ENCODE measurements around the gene CCND2.

The CCND2 gene

DNA sequence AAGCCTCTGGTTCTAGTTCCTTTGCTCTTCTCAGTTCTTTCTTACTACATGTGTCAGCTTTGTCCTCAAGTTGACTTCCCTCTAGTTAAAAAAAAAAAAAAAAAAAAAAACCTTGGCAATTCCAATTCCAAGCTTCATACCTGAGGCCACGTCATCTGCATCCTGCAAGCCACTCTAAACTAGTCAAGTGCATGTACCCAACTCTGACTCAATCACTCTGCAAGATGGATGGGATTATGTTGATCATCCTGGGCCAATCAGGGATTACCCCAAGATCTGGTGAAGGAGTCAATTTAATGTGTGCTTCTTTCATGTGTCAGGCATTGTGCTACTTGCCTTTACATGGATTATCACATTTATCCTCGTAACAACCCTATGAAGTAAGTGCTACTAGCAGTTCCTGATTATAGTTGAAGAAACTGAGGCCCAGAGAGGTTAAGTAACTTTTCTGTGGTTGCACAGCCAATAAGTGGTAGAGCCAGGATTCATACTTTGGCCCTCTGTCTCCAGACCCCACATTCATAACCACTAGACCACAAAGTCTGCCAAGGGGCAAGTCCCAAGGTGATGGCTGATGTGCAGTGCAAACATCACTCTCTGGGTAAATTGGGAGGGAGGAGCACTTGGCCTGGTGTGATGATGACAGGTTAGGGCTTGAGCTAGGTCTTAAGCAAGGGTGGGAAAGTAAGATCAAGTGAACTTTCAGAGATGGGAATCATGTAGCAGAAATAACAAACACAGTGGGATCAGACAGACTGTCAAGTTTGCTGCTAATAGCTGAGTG, 17.3 kb upstream of the CCND2 start:
- DNase-seq (ENCODE audit: extremely low read depth in 1 of 2, low read depth in 1 of 2): no peak

DNA sequence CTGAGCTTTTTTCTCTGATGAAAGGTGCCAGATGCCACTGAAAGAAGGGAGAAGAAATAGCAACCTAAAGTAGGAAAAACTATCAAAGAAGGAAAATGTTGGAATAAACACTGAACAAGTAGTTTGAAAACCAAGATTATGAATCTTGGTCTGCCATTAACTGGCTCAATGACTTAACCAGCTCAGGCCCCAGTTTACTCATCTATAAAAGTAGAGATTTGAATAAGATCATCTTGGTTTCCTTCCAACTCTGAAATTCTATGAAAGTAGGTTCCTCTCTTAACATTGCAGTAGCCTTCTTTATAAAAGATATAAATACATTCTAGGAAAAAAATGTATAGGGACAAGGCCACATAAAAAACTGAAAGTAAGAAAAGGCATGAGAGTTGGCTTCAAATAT, 16.1 kb upstream of the CCND2 start:
- DNase-seq (ENCODE audit: extremely low read depth in 1 of 2, low read depth in 1 of 2): no peak

- DNase-seq (ENCODE audit: extremely low read depth in 1 of 2, low read depth in 1 of 2): no peak
Observed at GRCh38 chr12:4259099-4259498, 14.5 kb upstream of the CCND2 start.

DNA sequence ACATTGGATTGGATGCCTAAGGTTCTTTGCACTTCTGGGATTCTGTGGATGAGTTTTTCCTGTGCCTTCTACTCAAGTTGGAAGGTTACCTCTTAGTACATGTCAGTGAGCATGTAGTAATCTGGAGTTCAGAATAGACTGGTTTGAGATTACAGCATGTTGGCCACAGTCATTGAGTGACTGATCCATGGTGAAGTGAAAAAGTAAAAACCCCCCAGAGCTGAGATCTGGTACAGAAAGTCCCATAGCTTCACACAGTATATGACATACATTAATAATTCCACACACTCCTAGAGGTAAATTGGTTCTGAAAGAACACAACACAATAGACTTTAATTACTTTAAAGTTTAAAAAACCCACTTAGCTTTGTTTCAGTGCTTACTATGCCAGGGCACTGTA, 11.9 kb upstream of the CCND2 start:
- no peak for DNase-seq (ENCODE audit: extremely low read depth in 1 of 2, low read depth in 1 of 2)

GRCh38 chr12:4265280-4265679, 8.3 kb upstream of the CCND2 start:
- DNase-seq (ENCODE audit: extremely low read depth in 1 of 2, low read depth in 1 of 2): no peak

DNA sequence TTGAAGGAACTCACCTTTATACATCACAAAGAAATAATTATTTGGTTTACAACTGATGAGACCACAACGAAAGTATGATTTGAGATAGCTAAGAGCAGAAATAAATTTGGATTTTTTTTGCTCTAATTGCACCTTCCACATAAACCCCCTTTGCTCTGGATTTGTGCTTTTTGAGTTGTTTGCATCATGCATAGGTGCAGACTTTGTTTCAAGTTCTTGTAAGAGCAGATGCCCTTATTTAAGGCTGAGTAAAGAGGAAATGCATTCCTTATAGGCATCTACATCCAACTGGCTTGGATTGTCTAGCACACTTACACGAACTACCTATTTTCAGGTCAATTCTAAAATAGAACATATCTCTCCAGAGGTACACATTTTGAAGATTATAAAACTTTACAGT, 6.6 kb upstream of the CCND2 start:
- no peak for DNase-seq (ENCODE audit: extremely low read depth in 1 of 2, low read depth in 1 of 2)

GRCh38 chr12:4267704-4268328, 5.7 kb upstream of the CCND2 start:
- DNase-seq (ENCODE audit: extremely low read depth in 1 of 2, low read depth in 1 of 2): no peak

GRCh38 chr12:4268329-4269181, 5.0 kb upstream of the CCND2 start:
- no peak for DNase-seq (ENCODE audit: extremely low read depth in 1 of 2, low read depth in 1 of 2)

DNA sequence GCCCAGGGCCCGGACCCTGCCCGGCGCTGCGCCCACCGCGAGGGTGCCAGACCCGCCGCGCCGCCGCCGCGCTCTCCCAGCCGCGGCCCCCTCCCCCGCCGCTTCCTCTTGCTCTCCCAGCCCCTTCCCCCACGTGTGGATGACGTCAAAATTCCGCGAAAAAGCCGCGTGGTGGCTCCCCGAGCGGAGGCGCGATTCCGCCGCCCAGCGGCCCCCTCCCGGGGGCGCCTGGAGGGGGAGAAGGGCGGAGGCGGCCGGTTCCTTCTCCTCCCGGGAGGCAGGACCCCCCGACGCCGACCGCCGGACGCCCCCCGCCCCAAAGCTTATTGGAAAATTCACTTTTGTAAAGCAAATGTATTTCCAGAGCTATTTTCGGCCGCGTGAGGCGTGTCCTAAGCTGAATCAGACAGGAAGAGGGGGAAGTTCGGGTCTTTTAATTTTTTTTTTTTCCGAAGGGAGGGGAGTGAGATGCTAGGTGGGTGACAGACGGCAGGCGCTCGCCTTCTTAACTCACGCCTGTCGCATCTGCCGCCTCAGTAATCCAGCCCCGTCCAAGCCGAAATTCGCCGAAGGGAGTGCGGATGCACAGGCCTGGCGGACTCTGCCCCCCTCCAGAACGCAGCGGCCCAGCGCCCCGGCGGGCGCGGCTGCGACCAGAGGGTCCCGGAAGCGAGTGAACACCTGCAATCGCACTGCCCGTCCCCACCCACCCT, 4.1 kb upstream of the CCND2 start:
- peak; percentile 90 for DNase-seq (ENCODE audit: extremely low read depth in 1 of 2, low read depth in 1 of 2)

DNA sequence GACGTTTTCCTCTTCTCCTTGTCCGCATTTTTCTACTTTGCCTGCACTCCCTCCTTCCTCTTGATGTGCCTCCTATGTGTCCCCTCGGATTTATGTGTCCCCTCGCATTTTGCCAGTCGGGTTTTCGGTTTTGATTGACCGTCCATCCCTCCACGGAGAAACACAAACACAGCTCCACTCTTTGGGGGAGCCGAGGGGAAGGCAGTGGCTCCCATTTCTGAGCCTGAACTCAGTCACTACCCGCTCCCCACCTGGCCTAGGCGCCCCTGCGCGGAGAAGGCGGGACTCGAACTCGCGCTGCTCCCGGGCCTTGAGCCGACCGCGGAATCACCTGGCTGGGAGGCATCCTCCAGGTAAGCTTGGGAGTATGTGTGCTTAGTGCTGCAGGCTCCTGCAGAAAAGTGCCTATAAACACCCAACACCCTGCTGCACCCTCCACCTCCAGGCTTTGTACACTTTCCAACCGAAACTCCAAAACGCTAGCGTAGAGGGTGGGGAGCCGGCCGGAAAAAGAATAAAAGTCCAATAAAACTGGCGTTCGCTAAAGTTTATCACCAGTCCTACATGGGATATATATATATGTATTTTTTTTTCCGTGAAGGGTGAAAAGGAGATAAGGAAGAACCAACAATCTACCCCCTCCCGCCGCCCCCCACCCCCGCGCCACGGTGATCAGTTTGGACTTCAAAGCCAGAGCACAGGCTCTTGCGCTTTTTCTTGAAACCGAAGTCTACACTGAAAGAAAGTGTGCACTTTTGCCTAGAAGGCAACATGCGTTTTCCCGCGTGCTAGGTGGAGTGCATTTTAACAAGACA, 3.3 kb upstream of the CCND2 start:
- no peak for DNase-seq (ENCODE audit: extremely low read depth in 1 of 2, low read depth in 1 of 2)

- peak in 1 of 2 donors; percentile 47 for DNase-seq (ENCODE audit: extremely low read depth in 1 of 2, low read depth in 1 of 2)
Observed at GRCh38 chr12:4270831-4271716, 2.5 kb upstream of the CCND2 start.

- DNase-seq (ENCODE audit: extremely low read depth in 1 of 2, low read depth in 1 of 2): peak; percentile 73 to 92
Observed at GRCh38 chr12:4271717-4272423, 1.7 kb upstream of the CCND2 start.

- DNase-seq (ENCODE audit: extremely low read depth in 1 of 2, low read depth in 1 of 2): peak; percentile 77 to 80
Observed at GRCh38 chr12:4272424-4273272, 914 bp upstream of the CCND2 start.

DNA sequence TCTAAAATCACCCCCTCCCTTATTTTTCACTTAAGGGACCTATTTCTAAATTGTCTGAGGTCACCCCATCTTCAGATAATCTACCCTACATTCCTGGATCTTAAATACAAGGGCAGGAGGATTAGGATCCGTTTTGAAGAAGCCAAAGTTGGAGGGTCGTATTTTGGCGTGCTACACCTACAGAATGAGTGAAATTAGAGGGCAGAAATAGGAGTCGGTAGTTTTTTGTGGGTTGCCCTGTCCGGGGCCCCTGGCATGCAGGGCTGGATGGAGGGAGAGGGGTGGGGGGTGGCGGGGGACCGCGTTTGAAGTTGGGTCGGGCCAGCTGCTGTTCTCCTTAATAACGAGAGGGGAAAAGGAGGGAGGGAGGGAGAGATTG, 300 bp upstream of the CCND2 start:
- no peak for DNase-seq (ENCODE audit: extremely low read depth in 1 of 2, low read depth in 1 of 2)

GRCh38 chr12:4274396-4275015, 944 bp downstream of the CCND2 start:
- DNase-seq (ENCODE audit: extremely low read depth in 1 of 2, low read depth in 1 of 2): no peak

DNA sequence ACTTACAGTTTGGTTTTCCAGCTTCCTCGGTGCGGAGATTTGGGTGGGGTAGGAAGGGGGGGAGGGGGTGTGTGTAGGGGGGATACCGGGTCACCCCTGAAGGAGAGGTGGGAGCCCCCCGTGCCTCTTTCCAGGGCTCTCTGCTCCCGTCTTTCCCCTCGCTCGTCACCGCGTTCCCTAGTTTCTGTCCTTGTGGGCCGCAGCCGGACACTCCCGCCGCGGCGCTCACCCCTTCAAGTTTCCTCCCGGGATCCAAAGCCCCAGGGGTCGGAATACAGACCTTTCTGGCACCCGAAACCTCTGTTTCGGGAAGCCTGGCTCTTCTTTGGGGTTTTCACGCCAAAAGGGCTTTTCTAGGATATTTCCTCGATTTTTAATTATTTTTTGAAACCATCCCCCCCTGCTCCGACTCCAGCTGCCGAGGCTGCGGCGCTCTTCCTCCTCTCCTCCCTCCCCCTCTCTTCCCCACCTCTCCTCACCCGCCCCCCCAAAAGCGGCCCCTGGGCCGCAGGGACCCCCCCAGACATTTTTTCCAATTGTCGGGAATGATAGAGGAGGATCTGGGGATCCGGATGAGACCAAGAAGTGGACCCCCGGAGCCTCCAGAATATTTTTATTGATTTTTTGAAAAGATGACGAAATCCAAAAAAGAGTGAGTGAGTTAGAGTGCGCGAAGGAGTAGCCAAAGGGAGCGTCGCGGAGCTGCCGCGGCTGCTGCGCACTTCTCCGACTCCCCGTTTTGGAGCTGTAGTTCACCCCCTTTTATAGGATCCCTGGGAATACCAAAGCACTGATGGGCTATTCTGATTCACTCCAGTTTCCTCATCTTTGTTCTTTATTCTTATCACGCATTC, 1.7 kb downstream of the CCND2 start:
- no peak for DNase-seq (ENCODE audit: extremely low read depth in 1 of 2, low read depth in 1 of 2)
